Measurements from ENCODE around the gene RNF103.
"Not testable (repeated sequence)": the region's sequence is repeated elsewhere in the genome, so short reads cannot be mapped to it uniquely, and the experiment has no call there.

RNF103 gene

GRCh38 chr2:86622519-86623042 lies 1.1 kb downstream of the RNF103 start:
- no peak for DNase-seq

- no peak for DNase-seq
Observed at GRCh38 chr2:86621280-86621943, 2.3 kb downstream of the RNF103 start.

GRCh38 chr2:86617738-86618137 lies 5.9 kb downstream of the RNF103 start:
- DNase-seq: no peak

- no peak for DNase-seq
Observed at GRCh38 chr2:86617153-86617552, 6.5 kb downstream of the RNF103 start.

GRCh38 chr2:86616502-86616901 lies 7.2 kb downstream of the RNF103 start:
- no peak for DNase-seq

GRCh38 chr2:86615596-86615995 lies 8.1 kb downstream of the RNF103 start:
- no peak for DNase-seq

- DNase-seq: no peak
Observed at GRCh38 chr2:86613515-86613914, 10.2 kb downstream of the RNF103 start.

GRCh38 chr2:86610871-86611270 lies 12.8 kb downstream of the RNF103 start:
- DNase-seq: no peak

GRCh38 chr2:86608832-86609410 lies 14.7 kb downstream of the RNF103 start:
- DNase-seq: no peak

- DNase-seq: no peak
Observed at GRCh38 chr2:86603905-86604304, 19.8 kb downstream of the RNF103 start.

GRCh38 chr2:86598966-86599365 lies 24.7 kb downstream of the RNF103 start:
- DNase-seq: no peak

- no peak for DNase-seq
Observed at GRCh38 chr2:86596118-86596517, 27.5 kb downstream of the RNF103 start.

GRCh38 chr2:86593266-86593665 lies 30.4 kb downstream of the RNF103 start:
- no peak for DNase-seq

GRCh38 chr2:86592547-86593230 lies 31.0 kb downstream of the RNF103 start:
- no peak for DNase-seq

GRCh38 chr2:86589701-86590100 lies 34.0 kb downstream of the RNF103 start:
- DNase-seq: not testable (repeated sequence)

- no peak for DNase-seq
Observed at GRCh38 chr2:86584151-86584913, 39.3 kb downstream of the RNF103 start.

- DNase-seq: no peak
Observed at GRCh38 chr2:86580560-86580959, 43.1 kb downstream of the RNF103 start.

GRCh38 chr2:86577817-86578456 lies 45.7 kb downstream of the RNF103 start:
- no peak for DNase-seq

- DNase-seq: no peak
Observed at GRCh38 chr2:86570059-86570458, 53.6 kb downstream of the RNF103 start.

GRCh38 chr2:86566821-86567190 lies 56.9 kb downstream of the RNF103 start:
- no peak for DNase-seq

GRCh38 chr2:86566158-86566820 lies 57.4 kb downstream of the RNF103 start:
- DNase-seq: no peak

- DNase-seq: no peak
Observed at GRCh38 chr2:86563650-86564061, 60.0 kb downstream of the RNF103 start.
